HG03521 (cell line): ENCODE measurements around the gene TNXB.
"Not testable (repeated sequence)": the region's sequence is repeated elsewhere in the genome, so short reads cannot be mapped to it uniquely, and the experiment has no call there.

Experiments used
- ATAC-seq: cut with Tn5 transposase; IDR thresholded peaks from one replicate; pipeline ENCODE4 v1.9.1; 2021; ENCODE audit warnings: mild to moderate bottlenecking, moderate library complexity; ENCODE audit not compliant: unreplicated experiment

Gene TNXB

GRCh38 chr6:32005991-32006529 is 103.1 kb downstream of the TNXB start:
- not testable (repeated sequence) for ATAC-seq

- not testable (repeated sequence) for ATAC-seq
These were observed 103.6 kb downstream of the TNXB start for GRCh38 chr6:32005538-32005880.

- ATAC-seq: not testable (repeated sequence)
These were observed 104.1 kb downstream of the TNXB start for GRCh38 chr6:32004864-32005537.

- ATAC-seq: not testable (repeated sequence)
These were observed 104.7 kb downstream of the TNXB start for GRCh38 chr6:32004393-32004792.

- ATAC-seq: not testable (repeated sequence)
These were observed 105.8 kb downstream of the TNXB start for GRCh38 chr6:32003301-32003700.

GRCh38 chr6:32002546-32003268 is 106.4 kb downstream of the TNXB start:
- not testable (repeated sequence) for ATAC-seq

GRCh38 chr6:31996385-31996784 is 112.8 kb downstream of the TNXB start:
- ATAC-seq: not testable (repeated sequence)

GRCh38 chr6:31994421-31994820 is 114.7 kb downstream of the TNXB start:
- ATAC-seq: not testable (repeated sequence)
